Prostate gland (tissue), 2 donors: Measurements from ENCODE around the gene MT2A. TPM values are rescaled to one million over a fixed set of nuclear protein-coding genes. Genes with fewer than 3 reads are reported as not detected.
"Not testable (repeated sequence)": the region's sequence is repeated elsewhere in the genome, so short reads cannot be mapped to it uniquely, and the experiment has no call there.

ENCODE experiments used
- DNase-seq: peaks from one replicate; pipeline ENCODE4 v3.0.0-alpha.2; 2019; ENCODE audit warnings: low spot score
- H3K27ac ChIP-seq, 2 donors: fragments of 200-600 bp; sonication (generic); 2 replicates each; pipeline ENCODE4 v1.5.1; 2017 to 2019
- H3K27me3 ChIP-seq: fragments of 200-600 bp; sonication (generic); replicated peaks from 2 replicates; pipeline ENCODE4 v1.5.1; 2019; ENCODE audit not compliant: insufficient read depth
- H3K36me3 ChIP-seq, 2 donors: fragments of 200-600 bp; sonication (generic); 1 replicate in 1 of 2; 2 replicates in 1 of 2; pipeline versions ENCODE4 v1.5.1 to v1.8.1; 2017 to 2019
- H3K4me1 ChIP-seq: fragments of 200-600 bp; sonication (generic); replicated peaks from 2 replicates; pipeline ENCODE4 v1.5.1; 2019
- H3K4me3 ChIP-seq, 2 donors: fragments of 200-600 bp; sonication (generic); 2 replicates each; pipeline ENCODE4 v1.5.1; 2017 to 2019
- H3K9me3 ChIP-seq: fragments of 200-600 bp; sonication (generic); 2 replicates; pipeline ENCODE4 v1.5.1; 2017
- POLR2A ChIP-seq: fragments of 450-650 bp; IDR thresholded peaks from one replicate; pipeline ENCODE4 v1.6.1; 2016; ENCODE audit warnings: antibody characterized with exemption, mild to moderate bottlenecking
- POLR2AphosphoS5 ChIP-seq: sonication (generic); formaldehyde crosslinking; IDR thresholded peaks from one replicate; pipeline ENCODE4 v1.6.1; 2017; ENCODE audit warnings: antibody characterized with exemption
- WGBS: methylation state at CpG from one replicate; pipeline ENCODE4 v1.1.5; 2018; 5-methylcytosine and 5-hydroxymethylcytosine counted together
- intact Hi-C: fragments of 100-400 bp; cut with DNase I; formaldehyde crosslinking; loops from one replicate; pipeline ENCODE4 v1.14.2; 2022
- total RNA-seq, 2 donors: library from RNA; depleted of rRNA; stranded (reverse); fragments of >200 nt; gene quantifications; one replicate each; pipeline ENCODE4 v1.1.0, GENCODE V29; 2016
- TF ChIP-seq, protein P1 (sequence below), 4 experiments: fragments of 200-600 bp in 2 of 4; fragments of 450-650 bp in 2 of 4; sonication (generic) in 2 of 4; IDR thresholded peaks; 1 replicate in 3 of 4; 2 replicates in 1 of 4; pipeline ENCODE4 v1.5.1; 2016 to 2019; ENCODE audit warnings: antibody characterized with exemption in 4 of 4, mild to moderate bottlenecking in 2 of 4, moderate library complexity in 2 of 4

Gene MT2A
- total RNA-seq, 2 donors from 2014 or later, result 134 to 214 TPM

DNA sequence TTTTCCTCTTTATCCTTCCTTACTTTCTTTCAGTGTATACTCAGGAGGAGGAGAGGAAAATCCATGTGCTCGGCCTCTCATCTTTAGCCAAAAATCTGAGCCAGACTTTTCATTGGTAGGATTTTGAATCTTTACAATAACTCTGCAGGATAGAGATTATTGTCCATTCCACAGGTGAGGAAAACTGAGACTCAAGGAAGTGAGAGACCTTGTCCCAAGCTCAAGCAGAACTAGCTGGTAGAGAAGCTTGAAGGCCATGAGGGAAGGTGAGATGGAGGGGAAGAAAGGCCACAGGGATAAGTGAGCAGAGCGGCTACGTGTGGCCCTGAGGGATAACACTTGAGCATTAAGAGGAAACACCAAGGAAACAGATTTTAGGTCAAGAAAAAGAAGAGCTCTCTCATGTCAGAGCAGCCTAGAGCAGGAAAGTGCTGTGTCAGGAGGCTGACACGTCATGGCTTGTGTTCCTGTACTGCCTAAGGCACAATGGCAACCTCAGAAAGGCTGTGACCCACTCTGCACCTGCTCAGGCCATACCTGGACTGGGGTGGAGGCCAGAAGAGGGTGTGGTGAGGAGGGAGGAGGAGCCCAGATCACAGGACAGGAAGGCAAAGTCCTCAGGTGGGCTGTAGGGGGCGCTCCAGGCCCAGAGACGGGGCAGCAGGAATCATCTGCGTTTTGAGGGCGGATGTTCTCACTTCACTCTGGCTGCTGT is 31.6 kb upstream of the MT2A start:
- DNase-seq, result peak; percentile 67
- Histone ChIP-seq H3K36me3 (no peaks in the 10 kb centered on the region), H3K27me3 (no peaks in the 10 kb centered on the region), H3K9me3 (no peaks in the 10 kb centered on the region), H3K4me1 (no peaks in the 10 kb centered on the region), H3K27ac (no peak overlapping the region), H3K4me3 (no peak overlapping the region)
- 39% methylated on average over 8 of the region's 8 CpGs for WGBS
- peak; percentile 29 for TF ChIP-seq POLR2AphosphoS5
- no peak for TF ChIP-seq POLR2A
- TF ChIP-seq, protein P1, sequence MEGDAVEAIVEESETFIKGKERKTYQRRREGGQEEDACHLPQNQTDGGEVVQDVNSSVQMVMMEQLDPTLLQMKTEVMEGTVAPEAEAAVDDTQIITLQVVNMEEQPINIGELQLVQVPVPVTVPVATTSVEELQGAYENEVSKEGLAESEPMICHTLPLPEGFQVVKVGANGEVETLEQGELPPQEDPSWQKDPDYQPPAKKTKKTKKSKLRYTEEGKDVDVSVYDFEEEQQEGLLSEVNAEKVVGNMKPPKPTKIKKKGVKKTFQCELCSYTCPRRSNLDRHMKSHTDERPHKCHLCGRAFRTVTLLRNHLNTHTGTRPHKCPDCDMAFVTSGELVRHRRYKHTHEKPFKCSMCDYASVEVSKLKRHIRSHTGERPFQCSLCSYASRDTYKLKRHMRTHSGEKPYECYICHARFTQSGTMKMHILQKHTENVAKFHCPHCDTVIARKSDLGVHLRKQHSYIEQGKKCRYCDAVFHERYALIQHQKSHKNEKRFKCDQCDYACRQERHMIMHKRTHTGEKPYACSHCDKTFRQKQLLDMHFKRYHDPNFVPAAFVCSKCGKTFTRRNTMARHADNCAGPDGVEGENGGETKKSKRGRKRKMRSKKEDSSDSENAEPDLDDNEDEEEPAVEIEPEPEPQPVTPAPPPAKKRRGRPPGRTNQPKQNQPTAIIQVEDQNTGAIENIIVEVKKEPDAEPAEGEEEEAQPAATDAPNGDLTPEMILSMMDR (IDR thresholded peaks at IDR 0.05), result peak; percentile 23 to 79 (median 72)
- intact Hi-C loops, result no loop called here

DNA sequence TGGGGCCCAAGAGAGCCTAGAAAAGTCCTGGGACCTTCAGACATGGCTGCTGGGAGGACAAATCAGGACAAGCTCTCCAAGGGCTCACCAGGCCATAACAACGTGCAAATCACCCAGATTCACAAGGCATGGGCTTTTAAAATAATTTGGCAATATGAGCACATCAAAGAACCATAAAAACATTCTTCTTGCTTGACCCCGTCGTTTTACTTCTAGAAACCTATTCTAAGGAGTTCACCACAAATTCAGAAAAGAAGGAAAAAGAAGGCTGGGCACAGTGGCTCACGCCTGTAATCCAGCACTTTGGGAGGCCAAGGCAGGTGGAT is 31.1 kb upstream of the MT2A start:
- H3K27me3 ChIP-seq, result no peaks in the 10 kb centered on the region
- H3K4me3 ChIP-seq, result no peak overlapping the region
- no peak overlapping the region for H3K27ac ChIP-seq
- DNase-seq, result no peak
- WGBS, result 58% methylated on average over 4 of the region's 4 CpGs
- H3K4me1 ChIP-seq, result no peaks in the 10 kb centered on the region
- no peaks in the 10 kb centered on the region for H3K9me3 ChIP-seq
- intact Hi-C loops, result no loop called here
- TF ChIP-seq POLR2AphosphoS5, result no peak
- TF ChIP-seq, protein P1 (IDR thresholded peaks at IDR 0.05), result no peak
- TF ChIP-seq POLR2A, result no peak
- no peaks in the 10 kb centered on the region for H3K36me3 ChIP-seq

DNA sequence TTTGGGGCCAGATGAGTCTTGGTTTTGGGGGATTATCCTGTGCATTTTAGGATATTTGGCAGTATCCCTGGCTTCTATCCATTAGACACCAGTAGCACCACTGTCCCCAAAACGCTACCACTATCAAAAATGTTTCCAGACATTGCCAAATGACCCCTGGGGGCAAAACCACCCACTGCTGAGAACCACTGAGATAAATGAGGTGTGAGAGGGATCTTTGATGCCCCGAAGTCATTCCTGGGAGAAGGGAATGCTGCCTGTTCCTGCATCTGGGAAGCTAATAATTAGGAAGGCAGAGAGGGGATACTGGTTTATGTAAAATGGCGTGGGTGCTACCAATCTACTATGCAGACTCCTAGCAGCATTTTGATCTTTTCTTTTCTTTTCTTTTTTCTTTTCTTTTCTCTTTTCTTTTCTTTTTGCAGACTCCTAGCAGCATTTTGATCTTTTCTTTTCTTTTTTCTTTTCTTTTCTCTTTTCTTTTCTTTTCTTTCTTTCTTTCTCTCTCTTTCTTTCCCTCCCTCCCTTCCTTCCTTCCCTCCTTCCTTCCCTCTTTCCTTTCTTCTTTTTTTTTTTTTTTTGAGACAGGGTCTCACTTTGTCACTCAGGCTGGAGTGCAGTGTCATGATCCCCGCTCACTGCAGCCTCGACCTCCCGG is 27.9 kb upstream of the MT2A start:
- Histone ChIP-seq H3K27ac (no peak overlapping the region), H3K27me3 (no peaks in the 10 kb centered on the region), H3K36me3 (no peaks in the 10 kb centered on the region), H3K4me1 (no peaks in the 10 kb centered on the region), H3K9me3 (no peaks in the 10 kb centered on the region), H3K4me3 (no peak overlapping the region)
- intact Hi-C loops, result no loop called here
- DNase-seq, result no peak
- 83% methylated on average over 6 of the region's 6 CpGs for WGBS
- TF ChIP-seq, protein P1 (IDR thresholded peaks at IDR 0.05), result no peak
- TF ChIP-seq POLR2AphosphoS5, result no peak
- TF ChIP-seq POLR2A, result no peak

- H3K4me3 ChIP-seq, DNase-seq, H3K27ac ChIP-seq, intact Hi-C loops, H3K4me1 ChIP-seq, H3K36me3 ChIP-seq, H3K27me3 ChIP-seq, H3K9me3 ChIP-seq: not testable (repeated sequence)
- 100% methylated on average over 2 of the region's 2 CpGs for WGBS
Observed at GRCh38 chr16:56582911-56583310, 25.5 kb upstream of the MT2A start.

DNA sequence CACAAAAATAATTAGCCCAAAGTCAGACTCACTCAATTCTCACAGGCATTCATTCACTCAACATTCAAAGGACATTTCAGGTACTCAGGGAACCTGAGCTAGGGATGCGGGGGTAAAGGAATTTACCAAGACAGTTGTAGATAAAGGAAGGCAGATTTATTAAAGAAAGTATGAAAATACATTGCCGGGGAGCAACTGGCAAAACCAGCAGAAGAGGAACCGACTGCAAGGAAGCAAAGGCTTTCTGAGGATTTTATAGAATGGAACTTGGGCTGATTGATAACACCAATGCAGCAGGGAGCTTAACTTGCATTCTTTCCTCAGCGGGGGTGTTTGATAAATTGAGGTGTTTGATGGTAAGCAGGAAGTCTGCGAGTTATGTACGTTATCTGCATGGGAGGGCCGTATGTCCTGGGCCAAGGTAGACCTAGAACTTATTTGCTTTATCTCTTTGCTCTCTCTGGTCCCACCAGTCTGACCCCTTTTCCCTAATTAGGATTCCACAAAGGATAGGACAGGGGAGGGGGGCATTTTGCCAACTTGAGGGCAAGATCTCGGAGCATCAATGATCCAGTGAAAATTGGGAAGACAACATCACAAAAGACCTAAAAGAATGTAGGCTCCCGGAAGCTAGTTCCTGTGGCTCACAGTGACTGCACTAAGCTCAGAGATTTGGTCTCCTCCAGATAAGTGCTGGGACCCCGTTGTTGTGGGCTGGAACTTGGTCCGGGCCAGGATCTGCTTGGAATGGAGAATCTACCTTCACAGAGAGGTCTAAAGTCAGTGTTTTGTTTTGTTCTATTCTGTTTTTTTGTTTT is 24.8 kb upstream of the MT2A start:
- H3K27me3 ChIP-seq, result no peaks in the 10 kb centered on the region
- no peaks in the 10 kb centered on the region for H3K4me1 ChIP-seq
- intact Hi-C loops, result no loop called here
- no peak for DNase-seq
- TF ChIP-seq POLR2AphosphoS5 (no peak), POLR2A (no peak)
- TF ChIP-seq, protein P1 (IDR thresholded peaks at IDR 0.05), result no peak
- WGBS, result 70% methylated on average over 11 of the region's 11 CpGs
- no peaks in the 10 kb centered on the region for H3K9me3 ChIP-seq
- no peak overlapping the region for H3K4me3 ChIP-seq
- no peaks in the 10 kb centered on the region for H3K36me3 ChIP-seq
- no peak overlapping the region for H3K27ac ChIP-seq
